HG03039 (cell line): ENCODE measurements around the gene FAM149B1.

Experiments used
- ATAC-seq: cut with Tn5 transposase; IDR thresholded peaks from one replicate; pipeline ENCODE4 v1.9.1; 2021; ENCODE audit warnings: mild to moderate bottlenecking, moderate library complexity; ENCODE audit not compliant: unreplicated experiment

Gene FAM149B1

GRCh38 chr10:73172867-73173266 is 4.9 kb downstream of the FAM149B1 start:
- ATAC-seq: no peak

- ATAC-seq: no peak
Measured at GRCh38 chr10:73174148-73174925, 6.4 kb downstream of the FAM149B1 start.

- no peak for ATAC-seq
Measured at GRCh38 chr10:73182568-73182967, 14.6 kb downstream of the FAM149B1 start.

DNA sequence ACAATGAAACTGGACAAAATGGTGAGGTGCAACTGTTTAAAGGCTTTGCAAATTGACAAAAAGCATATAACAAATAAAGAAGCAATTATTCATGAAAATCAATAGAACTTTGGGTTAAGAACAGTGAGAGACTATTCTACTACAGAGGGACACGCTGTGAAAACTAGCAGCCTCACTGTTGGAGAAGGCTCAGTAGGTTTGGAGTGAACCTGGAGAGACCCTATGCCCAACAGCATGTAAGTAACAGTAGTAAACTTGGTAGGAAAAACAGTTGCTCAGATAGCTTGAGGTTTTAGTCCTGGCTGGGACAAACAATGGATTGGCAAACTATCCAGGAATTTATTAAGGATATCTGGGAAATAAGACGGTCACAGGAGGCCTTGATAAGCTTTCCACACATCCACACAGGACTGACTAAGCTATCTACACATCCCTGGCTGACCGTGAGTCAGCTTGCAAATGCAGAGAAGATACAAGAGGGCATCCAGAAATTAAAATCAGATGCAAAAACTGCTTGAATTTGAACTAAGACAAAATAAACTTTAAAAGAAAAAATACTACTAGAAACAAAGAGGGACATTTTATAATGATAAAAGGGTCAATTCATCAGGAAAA is 15.9 kb downstream of the FAM149B1 start:
- ATAC-seq: no peak

DNA sequence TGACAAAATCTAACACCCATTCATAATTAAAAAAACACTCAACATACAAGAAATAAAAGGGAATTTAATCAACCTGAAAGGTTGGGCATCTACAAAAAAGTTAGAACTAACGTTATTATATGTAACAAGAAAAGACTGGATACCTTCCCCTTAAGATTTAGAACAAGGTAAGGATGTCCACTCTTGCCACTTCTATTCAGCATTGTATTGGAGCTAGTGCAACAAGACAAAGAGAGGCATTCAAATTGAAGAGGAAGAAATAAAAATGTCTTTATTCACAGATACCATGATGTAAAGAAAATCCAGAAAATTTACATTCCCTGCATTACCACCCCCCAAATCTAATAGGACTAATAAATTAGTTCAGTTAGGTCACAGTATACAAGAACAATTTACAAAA is 18.3 kb downstream of the FAM149B1 start:
- ATAC-seq: no peak

- ATAC-seq: no peak
Measured at GRCh38 chr10:73190188-73190587, 22.3 kb downstream of the FAM149B1 start.

DNA sequence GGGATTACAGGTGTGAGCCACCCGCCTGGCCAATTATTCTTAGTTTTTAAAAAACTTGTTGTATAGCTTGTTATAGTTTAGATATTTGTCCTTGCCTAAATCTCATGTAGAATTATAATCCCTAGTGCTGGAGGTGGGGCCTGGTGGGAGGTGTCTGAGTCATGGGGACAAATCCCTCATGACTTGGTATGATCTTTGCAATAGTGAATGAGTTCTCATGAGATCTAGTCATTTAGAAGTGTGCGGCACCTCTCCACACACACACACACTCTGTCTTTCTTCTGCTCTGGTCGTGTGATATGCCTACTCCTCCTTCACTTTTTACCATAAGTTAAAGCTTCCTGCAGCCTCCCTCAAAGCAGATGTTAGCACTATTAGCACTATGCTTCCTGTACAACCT is 37.2 kb downstream of the FAM149B1 start:
- ATAC-seq: no peak

DNA sequence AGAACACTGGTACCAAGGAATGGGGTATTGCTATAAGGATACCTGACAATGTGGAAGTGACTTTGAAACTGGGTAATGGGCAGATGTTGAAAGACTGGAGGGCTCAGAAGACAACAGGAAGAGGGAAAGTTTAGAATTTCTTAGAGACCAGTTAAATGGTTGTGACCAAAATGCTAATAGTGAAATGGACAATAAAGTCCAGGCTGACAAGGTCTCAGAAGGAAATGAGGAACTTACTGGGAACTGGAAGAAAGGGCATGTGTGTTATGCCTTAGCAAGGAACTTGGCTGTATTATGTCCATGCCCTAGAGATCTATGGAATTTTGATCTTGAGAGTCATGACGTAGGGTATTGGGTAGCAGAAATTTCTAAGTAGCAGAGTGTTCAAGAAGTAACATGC is 38.0 kb downstream of the FAM149B1 start:
- no peak for ATAC-seq

DNA sequence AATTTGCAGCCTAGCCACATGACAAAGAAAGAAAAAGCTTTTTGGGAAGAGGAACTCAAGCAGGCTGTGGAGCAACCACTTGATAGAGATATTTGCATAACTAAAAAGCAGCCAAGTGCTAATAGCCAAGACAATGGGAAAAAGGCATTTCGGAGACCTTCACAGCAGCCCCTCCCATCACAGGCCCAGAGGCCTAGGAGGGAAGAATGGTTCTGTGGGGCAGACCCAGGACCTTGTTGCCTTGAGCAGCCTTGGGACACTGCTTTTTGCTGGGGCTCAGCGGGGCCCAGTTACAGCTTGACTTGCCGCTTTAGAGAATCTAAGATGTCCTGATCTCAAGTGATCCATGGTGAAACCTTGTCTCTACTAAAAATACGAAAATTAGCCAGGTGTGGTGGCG is 38.5 kb downstream of the FAM149B1 start:
- ATAC-seq: no peak

- ATAC-seq: no peak
Measured at GRCh38 chr10:73207883-73208282, 40.0 kb downstream of the FAM149B1 start.

DNA sequence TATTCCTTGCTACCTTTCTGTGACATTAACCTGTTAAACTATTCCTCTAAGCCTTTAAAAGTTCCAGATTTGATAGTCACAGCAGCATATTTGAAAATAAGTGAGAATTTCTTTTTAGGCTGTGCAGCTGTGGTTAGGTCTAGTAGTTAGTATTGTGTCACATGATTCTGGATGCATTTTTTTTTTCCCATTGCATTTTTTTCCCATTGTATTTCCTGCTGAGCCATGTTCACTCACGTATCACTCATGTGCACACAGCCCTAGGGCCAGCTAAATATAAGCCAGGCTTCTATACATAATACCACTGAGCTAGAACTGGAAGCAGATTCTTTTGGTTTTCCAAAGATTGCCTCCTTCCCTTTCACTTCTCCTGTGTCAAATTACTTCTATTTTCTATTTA is 41.8 kb downstream of the FAM149B1 start:
- ATAC-seq: no peak

GRCh38 chr10:73210395-73211105 is 42.6 kb downstream of the FAM149B1 start:
- ATAC-seq: no peak

GRCh38 chr10:73211106-73211811 is 43.3 kb downstream of the FAM149B1 start:
- ATAC-seq: no peak

DNA sequence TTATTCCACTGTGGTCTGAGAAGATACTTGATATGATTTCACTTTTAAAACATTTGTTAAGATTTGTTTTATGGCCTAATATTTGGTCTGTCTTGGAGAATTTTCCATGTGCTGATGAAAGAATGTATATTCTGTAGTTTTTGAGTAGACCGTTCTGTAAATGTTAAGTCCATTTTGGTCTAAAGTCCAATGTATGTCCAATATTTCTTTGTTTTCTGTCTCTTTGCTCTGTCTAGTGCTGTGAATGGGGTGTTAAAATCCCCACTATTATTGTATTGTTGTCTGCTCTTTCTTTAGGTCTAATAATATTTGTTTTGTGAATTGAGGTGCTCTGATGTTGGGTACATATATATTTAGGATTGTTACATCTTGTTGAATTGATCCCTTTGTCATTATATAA is 47.8 kb downstream of the FAM149B1 start:
- no peak for ATAC-seq

GRCh38 chr10:73217628-73218027 is 49.7 kb downstream of the FAM149B1 start:
- ATAC-seq: no peak

DNA sequence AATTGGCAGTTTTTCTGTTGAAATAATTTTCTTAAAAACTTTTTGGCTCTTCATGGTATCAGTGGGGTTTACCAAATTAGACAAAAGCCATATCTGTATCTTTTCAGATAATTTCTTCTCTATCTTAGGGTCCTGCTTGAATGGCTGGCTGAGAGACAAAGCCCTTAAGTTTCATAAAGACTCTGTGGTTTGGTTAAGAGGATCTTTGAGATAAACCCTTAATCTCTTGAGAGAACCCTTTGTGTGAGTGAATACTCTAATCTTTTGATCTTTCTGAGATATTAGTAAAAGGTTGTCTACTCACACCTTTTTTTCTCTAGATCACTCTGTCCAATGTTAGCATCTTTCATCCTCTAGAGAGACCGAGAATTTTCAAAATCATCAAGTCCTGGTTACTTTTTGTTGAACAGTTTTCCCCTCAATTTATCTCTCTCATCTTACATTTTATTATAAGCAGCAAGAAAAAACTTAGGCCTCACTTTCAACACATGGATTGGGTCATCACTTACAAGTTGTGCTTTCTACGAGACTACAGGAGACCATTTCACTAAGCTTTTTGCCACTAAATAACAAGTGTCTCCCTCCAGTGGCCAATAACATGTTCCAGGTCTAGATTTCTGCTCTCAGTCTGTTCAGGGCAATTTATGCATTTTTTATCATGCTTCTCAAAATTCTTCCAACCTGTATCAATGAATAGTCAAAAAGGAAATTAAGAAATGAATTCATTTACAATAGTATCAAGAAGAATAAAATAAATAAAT is 50.7 kb downstream of the FAM149B1 start:
- no peak for ATAC-seq

- no peak for ATAC-seq
Measured at GRCh38 chr10:73219384-73219783, 51.5 kb downstream of the FAM149B1 start.

DNA sequence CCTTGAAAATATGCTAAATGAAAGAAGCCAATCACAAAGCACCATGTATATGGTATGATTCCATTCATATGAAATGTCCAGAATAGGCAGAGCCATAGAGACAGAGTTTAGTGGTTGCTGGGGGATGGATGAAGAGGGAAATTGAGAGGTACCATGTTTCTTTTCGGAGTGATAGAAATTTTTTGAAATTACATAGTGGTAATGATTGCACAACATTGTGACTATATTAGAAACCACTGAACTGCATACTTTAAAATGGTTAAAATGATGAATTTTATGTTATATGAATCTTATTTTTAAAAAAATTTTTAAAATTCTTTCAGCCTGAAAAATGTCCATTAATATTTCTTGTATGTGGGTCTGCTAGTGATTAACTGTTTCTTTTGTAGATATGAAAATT is 53.1 kb downstream of the FAM149B1 start:
- no peak for ATAC-seq

DNA sequence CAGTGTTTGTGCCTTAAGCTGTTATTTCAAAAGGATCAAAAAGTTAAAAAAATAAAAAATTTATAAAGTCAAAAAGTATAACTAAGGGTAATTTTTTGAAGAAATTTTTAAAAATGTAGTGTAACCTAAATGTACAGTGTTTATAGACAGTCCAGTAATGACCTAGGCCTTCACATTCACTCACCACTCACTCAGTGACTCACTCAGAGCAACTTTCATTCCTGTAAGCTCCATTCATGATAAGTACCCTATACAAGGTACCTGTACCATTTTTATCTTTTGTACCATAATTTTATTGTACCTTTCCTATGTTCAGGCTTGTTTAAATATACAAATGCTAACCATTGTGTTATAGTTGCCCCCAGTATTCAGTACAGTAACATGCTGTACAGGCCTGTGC is 57.6 kb downstream of the FAM149B1 start:
- ATAC-seq: no peak

GRCh38 chr10:73226663-73227062 is 58.7 kb downstream of the FAM149B1 start:
- no peak for ATAC-seq

DNA sequence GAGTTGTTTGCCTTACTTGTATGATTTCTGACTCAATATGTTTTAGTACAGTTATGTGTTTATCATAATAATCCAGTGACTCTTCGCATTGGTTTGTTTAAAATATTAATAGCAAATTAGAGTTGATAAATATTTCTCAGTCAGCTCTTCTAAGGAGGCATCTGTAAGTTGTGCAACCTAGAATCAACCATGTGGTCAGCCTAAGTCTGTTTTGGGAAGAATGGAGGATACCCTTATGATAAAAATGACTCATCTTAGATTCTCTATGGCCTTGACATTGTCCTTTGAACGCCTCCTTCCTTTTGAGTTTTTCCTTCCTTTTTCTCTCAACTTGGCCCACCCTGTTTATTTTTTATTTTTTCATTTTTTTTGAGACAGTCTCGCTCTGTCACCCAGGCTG is 60.3 kb downstream of the FAM149B1 start:
- ATAC-seq: no peak
